ENCODE data around the gene DHRS2.

DHRS2 gene

GRCh38 chr14:23694085-23694948 lies 58.2 kb downstream of the DHRS2 start:
- DNase-seq (ENCODE audit: low spot score): no peak

All from activated CD4-positive, alpha-beta T cell treated with anti-CD3 and anti-CD28 coated beads, Interleukin-2, Interleukin-4, amounts not matched to agents 100 ng/mL and 50 ng/mL, durations not matched to agents 16 hours and 8 hours (primary cell).